GM21786 (cell line): ENCODE results near the gene PTPRN2.

Source experiments
- ATAC-seq: cut with Tn5 transposase; IDR thresholded peaks from one replicate; pipeline ENCODE4 v1.9.1; 2021; ENCODE audit not compliant: unreplicated experiment

Gene PTPRN2

DNA sequence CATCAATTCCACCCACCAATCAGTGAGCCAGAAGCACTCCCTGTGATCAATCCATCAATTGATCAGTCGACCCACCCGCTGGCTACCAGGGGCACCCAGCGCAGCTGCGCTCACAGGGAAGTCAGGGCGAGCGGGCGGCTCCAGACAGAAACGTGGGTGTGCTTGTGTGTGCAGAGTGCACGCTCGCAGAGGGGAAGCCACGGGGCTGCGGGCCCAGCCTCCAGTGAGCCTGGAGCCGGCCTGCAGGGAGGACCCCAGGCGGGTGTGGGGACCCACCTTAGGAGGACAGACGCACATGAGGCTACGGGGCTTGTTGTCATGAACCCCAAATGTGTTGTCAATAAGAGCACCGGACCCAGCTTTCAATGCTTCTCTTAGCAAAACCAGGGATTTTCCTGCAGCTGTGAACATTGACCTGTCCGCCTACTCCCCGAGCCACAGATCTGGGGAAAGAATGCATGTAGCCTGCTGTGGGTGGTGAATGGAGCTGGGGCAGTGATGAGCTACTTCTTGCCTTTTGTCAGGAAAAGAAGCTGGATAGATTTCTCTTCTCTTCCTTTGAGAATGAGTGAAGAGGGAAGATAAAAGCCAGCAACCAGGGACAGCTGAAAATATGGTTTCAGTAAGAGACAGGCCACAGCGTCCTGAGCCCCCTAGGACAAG is 753.0 kb downstream of the PTPRN2 start:
- no peak for ATAC-seq

DNA sequence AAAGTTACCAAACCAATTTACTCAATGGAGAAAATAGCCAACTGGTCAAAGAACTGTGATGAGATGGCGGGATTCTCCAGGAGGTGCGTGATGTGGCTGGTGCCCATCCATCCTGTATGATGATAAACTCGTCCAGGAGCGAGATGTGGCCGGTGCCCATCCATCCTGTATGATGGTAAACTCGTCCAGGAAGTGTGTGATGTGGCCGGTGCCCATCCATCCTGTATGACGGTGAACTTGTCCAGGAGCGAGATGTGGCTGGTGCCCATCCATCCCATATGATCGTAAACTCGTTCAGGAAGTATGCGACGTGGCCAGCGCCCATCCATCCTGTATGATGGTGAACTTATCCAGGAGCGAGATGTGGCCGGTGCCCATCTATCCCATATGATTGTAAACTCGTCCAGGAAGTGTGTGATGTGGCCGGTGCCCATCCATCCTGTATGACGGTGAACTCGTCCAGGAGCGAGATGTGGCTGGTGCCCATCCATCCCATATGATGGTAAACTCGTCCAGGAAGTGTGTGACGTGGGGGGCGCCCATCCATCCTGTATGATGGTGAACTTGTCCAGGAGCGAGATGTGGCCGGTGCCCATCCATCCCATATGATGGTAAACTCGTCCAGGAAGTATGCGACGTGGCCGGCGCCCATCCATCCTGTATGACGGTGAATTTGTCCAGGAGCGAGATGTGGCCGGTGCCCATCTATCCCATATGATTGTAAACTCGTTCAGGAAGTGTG is 754.6 kb downstream of the PTPRN2 start:
- ATAC-seq = no peak

GRCh38 chr7:157832421-157832820 is 755.2 kb downstream of the PTPRN2 start:
- ATAC-seq = no peak

DNA sequence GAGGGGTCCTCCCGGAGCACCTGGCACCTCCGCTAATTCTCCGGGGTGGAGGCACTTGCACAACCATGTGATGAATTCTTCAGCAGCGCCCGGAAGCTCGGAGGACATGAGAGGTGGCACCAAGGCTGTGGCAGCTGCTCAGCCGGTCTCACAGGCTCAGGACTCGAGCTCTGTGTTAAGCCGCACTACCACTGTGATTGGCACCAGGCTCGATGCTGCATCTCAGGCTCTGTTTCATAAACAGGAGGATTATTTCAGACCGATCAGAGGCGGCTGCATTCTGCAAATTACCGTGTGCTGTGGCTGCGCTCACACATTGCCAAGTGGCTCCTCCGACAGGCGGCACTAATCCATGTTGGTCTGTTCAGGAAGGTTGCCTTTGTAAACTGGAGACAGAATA is 755.6 kb downstream of the PTPRN2 start:
- ATAC-seq = no peak

DNA sequence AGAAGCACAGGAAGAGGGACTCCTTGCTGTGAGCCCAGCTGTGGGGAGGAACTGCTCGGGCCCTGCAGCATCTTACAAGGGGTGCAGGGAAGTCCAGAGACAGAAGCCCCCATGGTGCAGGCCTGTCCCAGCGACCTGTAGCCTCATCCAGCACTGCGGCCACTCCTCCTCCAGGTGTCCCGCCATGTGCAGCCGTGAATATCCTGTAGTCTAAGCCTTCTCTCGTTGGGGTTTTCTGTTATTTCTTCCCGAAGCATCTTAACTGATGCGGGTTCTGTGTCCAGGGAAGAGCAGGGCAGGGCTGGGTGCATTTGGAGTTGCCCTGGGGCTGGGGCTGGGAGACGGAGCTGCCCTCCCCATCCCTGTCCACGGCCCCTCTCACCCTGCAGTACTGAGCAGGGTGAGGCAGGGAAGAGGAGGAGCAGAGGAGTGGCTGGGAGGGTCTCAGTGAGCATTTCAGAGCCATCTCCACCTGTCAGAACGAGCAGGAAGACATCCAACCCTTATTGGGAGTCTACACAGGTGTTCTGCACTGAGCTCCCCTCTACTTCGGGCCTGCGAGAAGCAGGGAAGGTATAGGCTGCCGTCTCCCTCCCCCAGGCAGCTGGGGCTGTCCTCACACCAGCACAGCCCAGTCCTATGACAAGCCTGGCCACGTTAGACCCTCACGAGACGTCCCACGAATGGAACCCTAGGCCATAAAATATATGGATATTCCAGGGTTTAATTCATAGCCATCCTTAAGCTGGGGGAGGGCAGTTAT is 756.3 kb downstream of the PTPRN2 start:
- ATAC-seq = no peak

- no peak for ATAC-seq
Measured at GRCh38 chr7:157830331-157830730, 757.3 kb downstream of the PTPRN2 start.

- no peak for ATAC-seq
Measured at GRCh38 chr7:157829491-157829890, 758.1 kb downstream of the PTPRN2 start.

DNA sequence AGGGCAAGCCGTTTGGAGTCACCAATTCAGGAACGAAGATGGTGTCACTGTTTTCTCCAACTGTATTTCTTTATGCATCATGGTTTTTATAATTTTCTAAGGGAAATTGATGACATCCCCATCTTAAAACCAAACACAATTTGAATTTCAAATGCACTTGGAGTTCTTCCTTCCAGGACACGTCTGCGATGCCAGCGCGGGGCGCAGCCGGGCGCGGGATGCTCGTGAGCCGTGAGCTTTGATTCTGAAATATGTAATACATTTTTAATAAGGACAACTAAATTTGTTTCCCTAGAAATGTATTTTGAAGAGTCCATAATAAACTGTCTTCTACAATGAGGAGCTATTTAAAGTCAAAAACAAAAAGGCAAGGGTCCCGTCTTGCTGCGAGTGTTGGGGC is 758.7 kb downstream of the PTPRN2 start:
- no peak for ATAC-seq

GRCh38 chr7:157828190-157828589 is 759.4 kb downstream of the PTPRN2 start:
- no peak for ATAC-seq

DNA sequence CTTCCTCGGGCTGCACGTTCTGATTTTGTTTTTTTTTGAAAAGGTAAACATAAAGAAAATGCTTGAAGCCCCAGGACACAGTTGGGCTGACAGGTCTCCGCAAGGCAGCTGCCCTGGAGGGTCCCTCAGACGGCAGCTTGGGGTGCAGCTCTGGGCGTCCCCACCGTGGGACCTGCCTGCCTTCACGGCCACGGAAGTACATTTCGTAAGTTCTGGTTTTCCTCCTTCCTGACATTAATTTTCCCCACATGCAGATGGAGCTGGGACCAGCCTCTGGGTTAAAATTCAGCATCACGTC is 759.8 kb downstream of the PTPRN2 start:
- no peak for ATAC-seq

GRCh38 chr7:157827045-157827862 is 760.4 kb downstream of the PTPRN2 start:
- ATAC-seq = no peak

DNA sequence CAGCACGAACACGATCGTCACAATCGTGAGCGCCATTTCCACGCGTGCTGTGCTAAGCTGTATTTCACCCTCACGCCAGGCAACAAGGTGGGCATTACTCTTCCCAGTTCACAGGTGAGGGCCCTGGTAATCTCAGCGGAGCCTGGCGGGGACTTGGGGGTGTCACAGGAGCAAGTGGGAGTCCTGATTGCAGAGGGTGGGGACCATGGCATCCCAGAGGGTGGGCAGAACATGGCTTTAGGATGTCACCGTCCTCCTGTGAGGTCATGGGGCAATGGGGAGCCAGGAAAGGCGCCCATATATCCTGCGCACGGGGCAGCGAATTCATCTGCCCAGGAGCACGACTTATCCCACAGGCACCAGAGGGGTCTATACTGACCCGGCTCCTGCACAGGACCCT is 761.1 kb downstream of the PTPRN2 start:
- ATAC-seq = no peak

DNA sequence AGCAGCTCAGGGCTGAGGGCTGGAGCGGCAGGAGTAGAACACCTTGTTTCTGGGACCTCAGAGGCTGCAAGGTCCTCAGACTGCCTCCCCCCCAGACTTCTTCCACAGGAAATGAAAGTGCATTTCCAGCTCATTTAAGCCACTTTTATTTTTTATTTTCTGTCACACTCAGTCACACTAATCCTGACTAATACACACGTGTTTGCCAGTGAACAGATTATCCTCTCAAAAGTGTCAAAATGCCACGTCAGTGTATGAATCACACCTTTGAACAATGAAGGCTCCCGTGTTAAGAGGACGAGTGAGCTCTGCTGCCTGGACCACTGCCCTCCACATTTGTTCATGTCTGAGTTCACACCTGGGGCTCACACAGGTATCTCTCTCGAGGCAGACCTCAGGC is 762.3 kb downstream of the PTPRN2 start:
- no peak for ATAC-seq

- no peak for ATAC-seq
Measured at GRCh38 chr7:157824819-157825121, 762.9 kb downstream of the PTPRN2 start.

DNA sequence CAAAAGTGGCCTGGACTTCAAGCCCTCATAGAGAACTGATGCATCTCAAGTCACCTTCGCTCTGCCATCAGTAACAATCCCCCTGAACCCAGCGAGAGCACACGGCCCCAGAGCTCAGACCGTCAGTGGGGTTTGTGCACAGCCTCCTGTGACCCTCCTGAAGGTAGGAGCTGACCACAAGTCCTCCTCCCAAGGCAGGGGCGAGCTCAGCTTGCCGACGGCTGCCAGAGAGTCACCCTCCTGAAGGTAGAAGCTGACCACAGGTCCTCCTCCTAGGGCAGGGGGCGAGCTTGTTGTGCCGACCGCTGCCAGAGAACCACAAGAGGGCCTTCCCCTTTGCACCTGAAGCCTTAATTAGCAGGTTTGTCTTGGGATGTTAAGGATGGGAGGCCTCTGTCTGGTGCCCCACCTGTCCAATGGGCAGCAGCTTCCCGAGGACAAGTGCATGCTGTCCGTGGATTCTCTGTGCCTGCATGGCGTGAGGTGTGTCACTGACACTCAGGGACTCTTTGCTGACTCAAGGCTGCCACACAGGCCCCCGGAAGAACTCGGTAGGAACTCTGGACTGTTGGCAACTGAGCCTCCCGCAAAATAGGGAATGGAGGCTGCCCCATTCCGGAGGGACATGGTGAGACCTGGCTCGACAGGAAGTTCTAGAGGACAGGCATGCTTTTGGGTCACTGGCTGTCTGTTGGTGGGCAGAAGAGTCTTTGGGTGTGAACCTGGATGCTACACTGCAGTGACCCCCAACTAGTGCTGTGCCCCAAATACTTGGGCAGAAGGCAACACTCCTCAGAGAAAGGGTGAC is 763.4 kb downstream of the PTPRN2 start:
- ATAC-seq = no peak

GRCh38 chr7:157822688-157823031 is 765.0 kb downstream of the PTPRN2 start:
- ATAC-seq = no peak

- no peak for ATAC-seq
Measured at GRCh38 chr7:157821959-157822687, 765.5 kb downstream of the PTPRN2 start.

DNA sequence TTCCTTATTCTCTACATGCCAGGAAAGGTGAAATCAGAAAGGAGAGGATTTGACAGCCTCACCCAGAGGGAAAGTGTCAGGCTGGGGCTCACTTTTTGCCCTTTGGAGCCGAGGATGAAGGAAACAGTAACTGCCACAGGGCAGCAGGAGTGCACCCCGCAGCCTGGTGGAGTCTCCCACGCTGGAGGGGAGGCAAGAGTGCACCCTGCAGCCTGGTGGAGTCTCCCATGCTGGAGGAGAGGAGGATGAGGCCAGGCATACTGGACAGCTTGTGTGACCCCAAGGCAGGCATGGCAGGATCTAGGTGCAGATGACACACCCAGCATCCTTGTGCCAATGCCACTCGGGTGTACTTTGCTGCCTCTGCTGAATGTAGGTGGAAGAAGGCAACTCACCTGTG is 766.8 kb downstream of the PTPRN2 start:
- no peak for ATAC-seq

DNA sequence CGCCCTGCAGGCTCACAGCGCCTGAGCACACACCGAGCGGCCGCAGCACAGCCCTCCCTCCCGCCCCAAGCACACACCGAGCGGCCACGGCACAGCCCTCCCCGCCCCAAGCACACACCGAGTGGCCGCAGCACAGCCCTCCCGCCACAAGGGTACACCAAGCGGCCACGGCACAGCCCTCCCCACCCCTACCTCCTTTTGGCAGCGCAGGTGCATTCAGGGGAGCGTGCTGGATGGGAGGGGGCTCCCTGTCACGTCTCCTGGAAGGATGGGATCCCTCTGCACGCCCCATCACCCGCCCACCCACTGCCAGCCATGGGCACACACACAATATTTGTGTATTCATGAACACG is 768.2 kb downstream of the PTPRN2 start:
- no peak for ATAC-seq

GRCh38 chr7:157818701-157819454 is 768.7 kb downstream of the PTPRN2 start:
- ATAC-seq = no peak
